HCT116 (cell line): ENCODE data around the gene MYCBP. TPM values are rescaled to one million over a fixed set of nuclear protein-coding genes. Genes with fewer than 3 reads are reported as not detected.
"Not testable (repeated sequence)": the region's sequence is repeated elsewhere in the genome, so short reads cannot be mapped to it uniquely, and the experiment has no call there.

ENCODE experiments used
- ATAC-seq: fragments of 200-7000 bp; cut with Tn5 transposase; 2 replicates; pipeline ENCODE4 v1.9.1; 2020; ENCODE audit warnings: mild to moderate bottlenecking, moderate library complexity
- BruUV-seq: library from RNA; stranded (reverse); fragments of 400-500 nt; replicated peaks from 2 replicates; lab custom pipeline; 2021; lab: Mats Ljungman, UMichigan
- CTCF ChIA-PET: fragments of 300-600 bp; sonication (Branson Sonifier 250); formaldehyde crosslinking; loops from one replicate; lab custom pipeline; 2021; ENCODE audit warnings: antibody characterized with exemption; lab: Charles Lee
- POLR2A ChIA-PET: fragments of 300-600, 350-600 bp; sonication (Branson Sonifier 250); formaldehyde crosslinking; loops from one replicate; lab custom pipeline; 2021; ENCODE audit warnings: antibody characterized with exemption; lab: Charles Lee
- RAD21 ChIA-PET, 2 experiments: fragments of 300-600 bp; sonication (Branson Sonifier 250); formaldehyde crosslinking; loops; one replicate each; lab custom pipeline; 2023; ENCODE audit warnings: low total read pairs in 2 of 2; ENCODE audit not compliant: uncharacterized antibody in 2 of 2, unreplicated experiment in 2 of 2, low non-redundant PET in 1 of 2; lab: Charles Lee
- DNase-seq: peaks from one replicate; pipeline ENCODE4 v3.0.0-alpha.2; 2010; ENCODE audit warnings: low read depth, low spot score
- H2AFZ ChIP-seq: fragments of 200-600 bp; shearing (Covaris generic), sonication (generic); 2 replicates; pipeline ENCODE4 v1.6.1; 2017; ENCODE audit warnings: low read depth, mixed run types, mixed read lengths, antibody characterized with exemption, low read length; ENCODE audit not compliant: poor library complexity, severe bottlenecking
- H3K27ac ChIP-seq: 2 replicates; pipeline ENCODE4 v1.5.1; 2012; ENCODE audit warnings: low read depth, low read length
- H3K27me3 ChIP-seq: fragments of 200-600 bp; sonication (generic); 2 replicates; pipeline ENCODE4 v1.6.1; 2016; ENCODE audit warnings: mixed run types, low read length, mixed read lengths; ENCODE audit not compliant: insufficient read depth
- H3K36me3 ChIP-seq, 2 experiments: fragments of 200-500 bp in 1 of 2; fragments of 200-600 bp in 1 of 2; sonication (Bioruptor generic) in 1 of 2; sonication (generic) in 1 of 2; 2 replicates each; pipeline versions ENCODE4 v1.5.1 to v1.6.1; 2014 to 2016; ENCODE audit warnings: low read length in 2 of 2, inconsistent platforms in 1 of 2, mixed read lengths in 1 of 2, mixed run types in 1 of 2; ENCODE audit not compliant: insufficient read depth in 2 of 2, control insufficient read depth in 1 of 2
- H3K4me1 ChIP-seq, 2 experiments: fragments of 200-600 bp in 1 of 2; sonication (generic) in 1 of 2; 2 replicates each; pipeline versions ENCODE4 v1.5.1 to v1.6.1; 2012 to 2017; ENCODE audit warnings: low read length in 2 of 2, inconsistent platforms in 1 of 2, mild to moderate bottlenecking in 1 of 2, mixed read lengths in 1 of 2, mixed run types in 1 of 2, moderate library complexity in 1 of 2; ENCODE audit not compliant: insufficient read depth in 2 of 2, control insufficient read depth in 1 of 2
- H3K4me2 ChIP-seq: fragments of 200-600 bp; sonication (generic); 2 replicates; pipeline ENCODE4 v1.6.1; 2017; ENCODE audit warnings: mixed run types, low read length, mixed read lengths
- H3K4me3 ChIP-seq, 2 experiments: fragments of 200-600 bp in 1 of 2; sonication (generic) in 1 of 2; replicated peaks in 1 of 2; 2 replicates each; pipeline ENCODE4 v1.5.1; 2011 to 2016; ENCODE audit warnings: low read length in 2 of 2, control low read depth in 1 of 2, low read depth in 1 of 2, mild to moderate bottlenecking in 1 of 2, mixed read lengths in 1 of 2, mixed run types in 1 of 2
- H3K79me2 ChIP-seq: fragments of 200-600 bp; sonication (generic); 2 replicates; pipeline ENCODE4 v1.6.1; 2017; ENCODE audit warnings: mild to moderate bottlenecking, mixed run types, low read length, moderate library complexity, mixed read lengths; ENCODE audit not compliant: insufficient read depth
- H3K9ac ChIP-seq: fragments of 200-600 bp; sonication (generic); 2 replicates; pipeline ENCODE4 v1.6.1; 2016; ENCODE audit warnings: low read length, mixed read lengths
- H3K9me2 ChIP-seq: fragments of 200-600 bp; sonication (generic), shearing (Covaris generic); 2 replicates; pipeline ENCODE4 v1.6.1; 2017; ENCODE audit warnings: mixed run types, mild to moderate bottlenecking, moderate library complexity; ENCODE audit not compliant: insufficient read depth
- H3K9me3 ChIP-seq, 2 experiments: fragments of 200-500 bp in 1 of 2; fragments of 200-600 bp in 1 of 2; sonication (Bioruptor generic) in 1 of 2; sonication (generic) in 1 of 2; 2 replicates each; pipeline ENCODE4 v1.6.1; 2014 to 2017; ENCODE audit warnings: low read length in 2 of 2, mixed read lengths in 2 of 2, inconsistent platforms in 1 of 2, low read depth in 1 of 2, mild to moderate bottlenecking in 1 of 2, mixed run types in 1 of 2, moderate library complexity in 1 of 2; ENCODE audit not compliant: control insufficient read depth in 1 of 2, insufficient read depth in 1 of 2
- H4K20me1 ChIP-seq: fragments of 200-600 bp; sonication (generic), shearing (Covaris generic); 2 replicates; pipeline ENCODE4 v1.6.1; 2017; ENCODE audit warnings: mixed run types, mild to moderate bottlenecking, moderate library complexity; ENCODE audit not compliant: insufficient read depth
- ATF3 ChIP-seq: IDR thresholded peaks from 2 replicates; pipeline ENCODE4 v1.6.1; 2012
- CBX3 ChIP-seq: IDR thresholded peaks from 2 replicates; pipeline ENCODE4 v1.6.1; 2012; ENCODE audit warnings: low read depth
- CEBPB ChIP-seq: IDR thresholded peaks from 2 replicates; pipeline ENCODE4 v1.6.1; 2012; ENCODE audit warnings: low read depth
- EZH2phosphoT487 ChIP-seq: fragments of 200-600 bp; IDR thresholded peaks from 2 replicates; pipeline ENCODE4 v1.6.1; 2018; ENCODE audit warnings: antibody characterized with exemption, borderline replicate concordance
- POLR2AphosphoS5 ChIP-seq: IDR thresholded peaks from 2 replicates; pipeline ENCODE4 v1.6.1; 2011; ENCODE audit warnings: mild to moderate bottlenecking, low read depth, low read length, moderate library complexity
- RAD21 ChIP-seq: IDR thresholded peaks from 2 replicates; pipeline ENCODE4 v1.6.1; 2012; ENCODE audit warnings: low read depth, mild to moderate bottlenecking
- SP1 ChIP-seq: IDR thresholded peaks from 2 replicates; pipeline ENCODE4 v1.6.1; 2012; ENCODE audit warnings: low read depth
- SRF ChIP-seq: IDR thresholded peaks from 2 replicates; pipeline ENCODE4 v1.6.1; 2012; ENCODE audit warnings: low read depth
- ZBTB33 ChIP-seq: IDR thresholded peaks from 2 replicates; pipeline ENCODE4 v1.6.1; 2011; ENCODE audit warnings: mild to moderate bottlenecking, low read length, moderate library complexity; ENCODE audit not compliant: insufficient replicate concordance; ENCODE audit errors: extremely low read depth
- ZFX ChIP-seq: fragments of 450-650 bp; IDR thresholded peaks from 2 replicates; pipeline ENCODE4 v1.6.1; 2017
- ZNF274 ChIP-seq: fragments of 200-500 bp; sonication (Bioruptor generic); IDR thresholded peaks from 2 replicates; pipeline ENCODE4 v1.6.1; 2014; ENCODE audit warnings: mild to moderate bottlenecking, low read depth, low read length, inconsistent platforms
- intact Hi-C: fragments of 100-400 bp; cut with micrococcal nuclease; formaldehyde crosslinking; loops from 2 replicates; pipeline ENCODE4 v1.10.0; 2022
- total RNA-seq: library from RNA; stranded (reverse); gene quantifications from one replicate; pipeline ENCODE4 v1.2.1, GENCODE V29; 2021; ENCODE audit not compliant: unreplicated experiment

MYCBP gene
- total RNA-seq, 1 experiment from 2014 or later: 40.2 TPM

GRCh38 chr1:38917337-38917736 lies 44.2 kb upstream of the MYCBP start (continued):
- TF ChIP-seq ZBTB33 (no peak), CBX3 (no peak), RAD21 (no peak), EZH2phosphoT487 (no peak), ZNF274 (no peak)
- TF ChIP-seq, all 23 proteins: peak for 0

GRCh38 chr1:38915352-38915948 lies 42.3 kb upstream of the MYCBP start:
- Histone ChIP-seq H3K79me2 (no peaks in the 10 kb centered on the region), H4K20me1 (no peaks in the 10 kb centered on the region), H3K4me2 (no peak overlapping the region), H3K27ac (no peak overlapping the region), H2AFZ (no peak overlapping the region), H3K9me2 (no peaks in the 10 kb centered on the region), H3K9me3 (no peaks in the 10 kb centered on the region), H3K27me3 (no peaks in the 10 kb centered on the region), H3K4me1 (no peaks in the 10 kb centered on the region), H3K4me3 (no peak overlapping the region), H3K9ac (no peak overlapping the region), H3K36me3 (no peaks in the 10 kb centered on the region)
- ChIA-PET RAD21 (no interaction called here), POLR2A (no interaction called here), CTCF (no interaction called here)
- no TSS peak for BruUV-seq
- no peak for DNase-seq
- intact Hi-C loops: no loop called here
- TF ChIP-seq ZFX (no peak), POLR2AphosphoS5 (no peak), SRF (no peak), SP1 (no peak), ATF3 (no peak), CEBPB (no peak)
- ATAC-seq: no peak

- H3K4me2 ChIP-seq, POLR2A ChIA-PET, BruUV-seq, H2AFZ ChIP-seq, DNase-seq, H3K79me2 ChIP-seq, H3K27me3 ChIP-seq, RAD21 ChIA-PET, intact Hi-C loops, H4K20me1 ChIP-seq, H3K27ac ChIP-seq, H3K9me2 ChIP-seq, ATAC-seq, CTCF ChIA-PET, H3K4me1 ChIP-seq, H3K9me3 ChIP-seq, H3K9ac ChIP-seq, H3K36me3 ChIP-seq, H3K4me3 ChIP-seq: not testable (repeated sequence)
Measured at GRCh38 chr1:38914908-38915307, 41.8 kb upstream of the MYCBP start.
